GM12891 (cell line): Measurements from ENCODE around the gene MSI2.
"Not testable (repeated sequence)": the region's sequence is repeated elsewhere in the genome, so short reads cannot be mapped to it uniquely, and the experiment has no call there.

Source experiments
- PAX5 ChIP-seq: IDR thresholded peaks from 2 replicates; pipeline ENCODE4 v1.6.1; 2011; ENCODE audit warnings: low read length, moderate library complexity, mild to moderate bottlenecking; ENCODE audit not compliant: insufficient read depth, severe bottlenecking
- POLR2A ChIP-seq: IDR thresholded peaks from 2 replicates; pipeline ENCODE4 v1.6.1; 2011; ENCODE audit warnings: low read depth, low read length, control low read depth
- POLR2AphosphoS5 ChIP-seq: IDR thresholded peaks from 2 replicates; pipeline ENCODE4 v1.6.1; 2011; ENCODE audit warnings: low read depth, low read length, control low read depth
- POU2F2 ChIP-seq: IDR thresholded peaks from 2 replicates; pipeline ENCODE4 v1.6.1; 2011; ENCODE audit warnings: low read depth, mild to moderate bottlenecking, control low read depth, low read length, moderate library complexity
- SPI1 ChIP-seq: IDR thresholded peaks from 2 replicates; pipeline ENCODE4 v1.6.1; 2011; ENCODE audit warnings: low read depth, low read length, control low read depth
- TAF1 ChIP-seq: IDR thresholded peaks from 2 replicates; pipeline ENCODE4 v1.6.1; 2011; ENCODE audit warnings: low read depth, low read length, control low read depth

DNA sequence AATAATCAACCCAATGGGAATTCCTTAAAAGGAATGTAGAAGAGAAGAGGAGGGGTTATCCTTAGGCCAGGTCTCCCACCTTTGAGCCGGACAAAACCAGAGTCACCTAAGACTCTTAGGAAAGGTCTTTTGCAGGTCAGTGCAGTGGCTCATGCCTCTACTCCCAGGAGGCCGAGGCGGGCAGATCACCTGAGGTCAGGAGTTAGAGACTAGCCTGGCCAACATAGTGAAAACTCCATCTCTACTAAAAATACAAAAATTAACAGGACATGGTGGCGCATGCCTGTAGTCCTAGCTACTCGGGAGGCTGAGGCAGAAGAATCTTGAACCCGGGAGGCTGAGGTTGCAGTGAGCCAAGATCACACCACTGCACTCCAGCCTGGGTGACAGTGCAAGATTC lies 365.5 kb downstream of the MSI2 start:
- not testable (repeated sequence) for TF ChIP-seq POLR2AphosphoS5, POLR2A, PAX5, TAF1, POU2F2, SPI1
